CD14-positive monocyte (primary cell): ENCODE measurements around the gene GRM4. TPM values are rescaled to one million over a fixed set of nuclear protein-coding genes. Genes with fewer than 3 reads are reported as not detected.

ENCODE experiments used
- DNase-seq, 3 donors: peaks; one replicate each; pipeline ENCODE4 v3.0.0-alpha.2; 2011 to 2022
- H2AFZ ChIP-seq: 2 replicates; pipeline ENCODE4 v1.6.0; 2012; ENCODE audit warnings: mild to moderate bottlenecking, low read depth, low read length, inconsistent platforms; ENCODE audit not compliant: insufficient read depth, poor library complexity, severe bottlenecking
- H3K27ac ChIP-seq, 2 donors: 1 replicate in 1 of 2; 2 replicates in 1 of 2; pipeline ENCODE4 v1.5.1; 2012 to 2013; ENCODE audit warnings: low read length in 2 of 2, control low read depth in 1 of 2, inconsistent platforms in 1 of 2, low read depth in 1 of 2, mild to moderate bottlenecking in 1 of 2
- H3K27me3 ChIP-seq, 2 donors: one replicate each; pipeline versions ENCODE4 v1.6.0 to v1.6.1; 2011 to 2013; ENCODE audit warnings: low read length in 2 of 2; ENCODE audit not compliant: control insufficient read depth in 2 of 2, insufficient read depth in 2 of 2
- H3K36me3 ChIP-seq, 2 donors: replicated peaks in 1 of 2; 1 replicate in 1 of 2; 2 replicates in 1 of 2; pipeline versions ENCODE4 v1.5.1 to v1.6.1; 2012 to 2013; ENCODE audit warnings: low read length in 2 of 2, control low read depth in 1 of 2, inconsistent platforms in 1 of 2, mild to moderate bottlenecking in 1 of 2; ENCODE audit not compliant: insufficient read depth in 2 of 2, control insufficient read depth in 1 of 2
- H3K4me1 ChIP-seq, 2 donors: 1 replicate in 1 of 2; 2 replicates in 1 of 2; pipeline versions ENCODE4 v1.5.1 to v1.6.1; 2012 to 2013; ENCODE audit warnings: low read length in 2 of 2, control low read depth in 1 of 2, inconsistent platforms in 1 of 2, mild to moderate bottlenecking in 1 of 2, moderate library complexity in 1 of 2; ENCODE audit not compliant: insufficient read depth in 2 of 2, control insufficient read depth in 1 of 2
- H3K4me2 ChIP-seq: replicated peaks from 2 replicates; pipeline ENCODE3; 2012; ENCODE audit warnings: low read length, moderate library complexity, mild to moderate bottlenecking; ENCODE audit not compliant: poor library complexity, severe bottlenecking; ENCODE audit errors: extremely low read depth
- H3K4me3 ChIP-seq, 3 experiments: fragments of 200-600 bp in 1 of 3; sonication (generic) in 1 of 3; replicated peaks in 1 of 3; 1 replicate in 2 of 3; 2 replicates in 1 of 3; pipeline ENCODE4 v1.5.1; 2011 to 2013; ENCODE audit warnings: low read length in 3 of 3, mild to moderate bottlenecking in 3 of 3, control low read depth in 2 of 3, low read depth in 2 of 3, inconsistent platforms in 1 of 3, moderate library complexity in 1 of 3
- H3K79me2 ChIP-seq: 2 replicates; pipeline ENCODE4 v1.6.0; 2012; ENCODE audit warnings: mild to moderate bottlenecking, control low read depth, inconsistent platforms, low read length, moderate library complexity; ENCODE audit not compliant: insufficient read depth
- H3K9ac ChIP-seq: 2 replicates; pipeline ENCODE4 v1.6.0; 2017; ENCODE audit warnings: low read length, mild to moderate bottlenecking; ENCODE audit not compliant: insufficient read depth, poor library complexity, severe bottlenecking
- H3K9me3 ChIP-seq, 2 donors: replicated peaks in 1 of 2; 1 replicate in 1 of 2; 2 replicates in 1 of 2; pipeline versions ENCODE4 v1.5.1 to v1.6.1; 2012 to 2013; ENCODE audit warnings: low read length in 2 of 2, control low read depth in 1 of 2; ENCODE audit not compliant: control insufficient read depth in 1 of 2, insufficient read depth in 1 of 2
- H4K20me1 ChIP-seq: 2 replicates; pipeline ENCODE4 v1.6.0; 2012; ENCODE audit warnings: mild to moderate bottlenecking, low read length, control low read depth, moderate library complexity; ENCODE audit not compliant: insufficient read depth
- H3K27ac Mint-ChIP-seq, 7 donors: one replicate each; pipeline ENCODE4 v1.8.0; 2020; ENCODE audit warnings: mild to moderate bottlenecking in 7 of 7, mixed read lengths in 7 of 7, moderate library complexity in 6 of 7, inconsistent platforms in 2 of 7
- H3K27me3 Mint-ChIP-seq, 3 donors: one replicate each; pipeline ENCODE4 v1.8.0; 2021 to 2022; ENCODE audit warnings: low read depth in 3 of 3, mild to moderate bottlenecking in 3 of 3, mixed read lengths in 3 of 3, moderate library complexity in 3 of 3, inconsistent platforms in 1 of 3
- H3K36me3 Mint-ChIP-seq, 2 donors: one replicate each; pipeline ENCODE4 v1.8.0; 2020; ENCODE audit warnings: mixed read lengths in 2 of 2, inconsistent platforms in 1 of 2, mild to moderate bottlenecking in 1 of 2
- H3K4me1 Mint-ChIP-seq: one replicate; pipeline ENCODE4 v1.8.0; 2020; ENCODE audit warnings: mild to moderate bottlenecking, mixed read lengths
- H3K4me3 Mint-ChIP-seq, 2 donors: one replicate each; pipeline ENCODE4 v1.8.0; 2020; ENCODE audit warnings: mild to moderate bottlenecking in 2 of 2, mixed read lengths in 2 of 2, moderate library complexity in 1 of 2
- H3K9me3 Mint-ChIP-seq, 7 donors: one replicate each; pipeline ENCODE4 v1.8.0; 2020 to 2022; ENCODE audit warnings: mixed read lengths in 7 of 7, mild to moderate bottlenecking in 6 of 7, moderate library complexity in 6 of 7, inconsistent platforms in 2 of 7
- CTCF ChIP-seq: fragments of 200-600 bp; IDR thresholded peaks from one replicate; pipeline ENCODE4 v1.8.0; 2022; ENCODE audit warnings: antibody characterized with exemption, mild to moderate bottlenecking
- WGBS: methylation state at CpG from one replicate; pipeline ENCODE4 v1.1.5; 2013; ENCODE audit warnings: missing lambda C conversion rate; ENCODE audit not compliant: insufficient coverage; 5-methylcytosine and 5-hydroxymethylcytosine counted together
- intact Hi-C, 2 donors: fragments of 100-400 bp; cut with micrococcal nuclease; formaldehyde crosslinking; loops; one replicate each; pipeline versions ENCODE4 v1.15.0 to v1.15.1; 2023
- polyA plus RNA-seq, 3 donors: library from polyadenylated mRNA; depleted of rRNA in 1 of 3; unstranded in 2 of 3; stranded (reverse) in 1 of 3; fragments of 300-500 nt in 2 of 3; fragments of >200 nt in 1 of 3; fragmentation: Illumina TruSeq in 2 of 3; gene quantifications; 1 replicate in 2 of 3; 2 replicates in 1 of 3; pipeline ENCODE4 v1.2.3, GENCODE V29; 2012 to 2021

The GRM4 gene
- polyA plus RNA-seq, 3 donors, result not detected

- TF ChIP-seq CTCF, result no peak
- intact Hi-C loops, result loop anchor here in 1 of 2 donors (5.0 kb wide), 1 partner anchor 92 kb away; no protein-coding TSS in a partner anchor
Measured at GRCh38 chr6:34059914-34060313, 86.0 kb downstream of the GRM4 start.

GRCh38 chr6:34059136-34059731 lies 86.7 kb downstream of the GRM4 start:
- Histone ChIP-seq H3K4me2 (no peak overlapping the region), H3K27ac (no peak overlapping the region), H4K20me1 (no peaks in the 10 kb centered on the region), H3K9me3 (no peaks in the 10 kb centered on the region), H2AFZ (no peak overlapping the region), H3K79me2 (no peaks in the 10 kb centered on the region), H3K27me3 (no peaks in the 10 kb centered on the region), H3K4me3 (no peak overlapping the region), H3K36me3 (no peaks in the 10 kb centered on the region), H3K9ac (no peak overlapping the region), H3K4me1 (no peaks in the 10 kb centered on the region)
- 87% methylated on average over 14 of the region's 17 CpGs for WGBS
- intact Hi-C loops, result loop anchor here in 1 of 2 donors (5.0 kb wide), 1 partner anchor 93 kb away; no protein-coding TSS in a partner anchor
- Mint-ChIP-seq H3K27ac (no peak overlapping the region), H3K27me3 (peaks cover 11 to 13% (median 11%) of the 10 kb centered on the region in 3 donors), H3K4me1 (no peaks in the 10 kb centered on the region), H3K36me3 (no peaks in the 10 kb centered on the region), H3K9me3 (no peaks in the 10 kb centered on the region), H3K4me3 (no peak overlapping the region)
- no peak for TF ChIP-seq CTCF
- no peak for DNase-seq

More at GRCh38 chr6:34059914-34060313, 86.0 kb downstream of the GRM4 start:
- DNase-seq, result no peak
- no peak overlapping the region for H3K9ac ChIP-seq
- Mint-ChIP-seq H3K27ac (no peak overlapping the region), H3K36me3 (no peaks in the 10 kb centered on the region), H3K4me3 (no peak overlapping the region), H3K4me1 (no peaks in the 10 kb centered on the region), H3K27me3 (peaks cover 9 to 13% (median 10%) of the 10 kb centered on the region in 3 donors), H3K9me3 (no peaks in the 10 kb centered on the region)
- H3K4me2 ChIP-seq, result no peak overlapping the region
- WGBS, result 96% methylated on average over 3 of the region's 3 CpGs
- no peaks in the 10 kb centered on the region for H3K9me3 ChIP-seq
- H2AFZ ChIP-seq, result no peak overlapping the region
- H3K27me3 ChIP-seq, result no peaks in the 10 kb centered on the region
- no peak overlapping the region for H3K27ac ChIP-seq
- H3K36me3 ChIP-seq, result no peaks in the 10 kb centered on the region
- no peaks in the 10 kb centered on the region for H4K20me1 ChIP-seq
- no peaks in the 10 kb centered on the region for H3K79me2 ChIP-seq
- H3K4me1 ChIP-seq, result no peaks in the 10 kb centered on the region
- no peak overlapping the region for H3K4me3 ChIP-seq
